ENCODE data around the gene TMEM170A.

The TMEM170A gene

DNA sequence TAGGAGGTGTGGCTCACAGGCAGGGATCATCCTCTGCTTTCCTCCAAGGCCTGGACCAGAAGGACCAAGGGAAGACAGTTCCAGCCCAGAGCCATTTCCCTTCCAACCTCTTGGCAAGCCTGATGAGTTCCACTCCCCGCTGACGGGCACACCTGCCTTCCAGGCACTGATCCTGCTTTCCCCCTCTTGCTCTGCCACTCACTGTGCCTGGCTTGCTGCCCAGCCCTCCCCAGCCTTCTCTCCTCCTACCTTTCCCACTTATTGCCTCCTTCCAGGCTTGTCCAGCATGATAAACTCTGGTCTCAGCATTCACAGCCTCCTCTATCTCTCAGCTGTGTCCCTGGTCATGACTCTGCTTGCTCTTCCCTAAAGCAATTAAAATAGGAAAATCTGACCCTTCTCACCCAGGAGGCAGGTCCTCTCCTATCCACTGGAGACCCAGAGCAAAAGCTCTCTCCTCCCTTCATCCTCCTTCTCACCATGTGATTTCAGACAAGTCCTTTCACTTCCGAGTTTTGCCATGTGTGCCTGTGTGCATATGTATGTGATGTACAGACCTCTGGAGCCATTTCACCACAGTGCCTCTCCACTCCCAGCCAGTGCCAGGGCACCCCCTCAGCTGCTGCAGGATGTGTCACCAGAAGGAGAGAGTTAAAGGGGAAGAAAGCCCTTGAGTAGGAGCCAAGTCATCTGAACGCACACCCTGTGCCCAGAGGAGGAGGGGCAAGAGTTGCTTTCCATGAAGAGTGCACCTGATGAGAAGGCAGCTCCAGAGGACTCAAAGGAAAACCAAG lies 13.4 kb upstream of the TMEM170A start:
- Histone ChIP-seq H3K9me3 (no peaks in the 10 kb centered on the region), H3K36me3 (no peaks in the 10 kb centered on the region), H3K27ac (no peak overlapping the region), H3K4me3 (no peak overlapping the region), H3K4me1 (no peaks in the 10 kb centered on the region), H3K27me3 (no peaks in the 10 kb centered on the region)
- no peak for DNase-seq
- intact Hi-C loops (cut with DNase I; ENCODE audit: low total_unique reads): loop anchor here (5.0 kb wide), 1 partner anchor 284 kb away; no protein-coding TSS in a partner anchor
- TF ChIP-seq CTCF (IDR thresholded peaks at IDR 0.05): no peak

GRCh38 chr16:75476817-75477216 lies 12.3 kb upstream of the TMEM170A start:
- intact Hi-C loops (cut with DNase I; ENCODE audit: low total_unique reads): loop anchor here (5.0 kb wide), 1 partner anchor 285 kb away; no protein-coding TSS in a partner anchor
- TF ChIP-seq CTCF (IDR thresholded peaks at IDR 0.05): no peak
- H3K27me3 ChIP-seq: no peaks in the 10 kb centered on the region
- no peak for DNase-seq
- no peaks in the 10 kb centered on the region for H3K4me1 ChIP-seq
- H3K4me3 ChIP-seq: no peak overlapping the region
- H3K27ac ChIP-seq: no peak overlapping the region
- H3K9me3 ChIP-seq: no peaks in the 10 kb centered on the region
- no peaks in the 10 kb centered on the region for H3K36me3 ChIP-seq

GRCh38 chr16:75475420-75475847 lies 10.9 kb upstream of the TMEM170A start:
- no peak for DNase-seq
- Histone ChIP-seq H3K4me1 (no peaks in the 10 kb centered on the region), H3K9me3 (no peaks in the 10 kb centered on the region), H3K27me3 (no peaks in the 10 kb centered on the region), H3K36me3 (no peaks in the 10 kb centered on the region), H3K4me3 (no peak overlapping the region), H3K27ac (no peak overlapping the region)
- no peak for TF ChIP-seq CTCF (IDR thresholded peaks at IDR 0.05)
- intact Hi-C loops (cut with DNase I; ENCODE audit: low total_unique reads): loop anchor here (5.0 kb wide), 1 partner anchor 287 kb away; no protein-coding TSS in a partner anchor

- intact Hi-C loops (cut with DNase I; ENCODE audit: low total_unique reads): loop anchor here (5.0 kb wide), 2 partner anchors 44 to 149 kb away; partner anchors contain the start of gene ADAT1
- Histone ChIP-seq H3K4me3 (no peak overlapping the region), H3K4me1 (no peaks in the 10 kb centered on the region), H3K27me3 (no peaks in the 10 kb centered on the region), H3K27ac (no peak overlapping the region), H3K36me3 (no peaks in the 10 kb centered on the region), H3K9me3 (no peaks in the 10 kb centered on the region)
- TF ChIP-seq CTCF (IDR thresholded peaks at IDR 0.05): no peak
- no peak for DNase-seq
These were observed 8.7 kb upstream of the TMEM170A start for GRCh38 chr16:75472908-75473877.

DNA sequence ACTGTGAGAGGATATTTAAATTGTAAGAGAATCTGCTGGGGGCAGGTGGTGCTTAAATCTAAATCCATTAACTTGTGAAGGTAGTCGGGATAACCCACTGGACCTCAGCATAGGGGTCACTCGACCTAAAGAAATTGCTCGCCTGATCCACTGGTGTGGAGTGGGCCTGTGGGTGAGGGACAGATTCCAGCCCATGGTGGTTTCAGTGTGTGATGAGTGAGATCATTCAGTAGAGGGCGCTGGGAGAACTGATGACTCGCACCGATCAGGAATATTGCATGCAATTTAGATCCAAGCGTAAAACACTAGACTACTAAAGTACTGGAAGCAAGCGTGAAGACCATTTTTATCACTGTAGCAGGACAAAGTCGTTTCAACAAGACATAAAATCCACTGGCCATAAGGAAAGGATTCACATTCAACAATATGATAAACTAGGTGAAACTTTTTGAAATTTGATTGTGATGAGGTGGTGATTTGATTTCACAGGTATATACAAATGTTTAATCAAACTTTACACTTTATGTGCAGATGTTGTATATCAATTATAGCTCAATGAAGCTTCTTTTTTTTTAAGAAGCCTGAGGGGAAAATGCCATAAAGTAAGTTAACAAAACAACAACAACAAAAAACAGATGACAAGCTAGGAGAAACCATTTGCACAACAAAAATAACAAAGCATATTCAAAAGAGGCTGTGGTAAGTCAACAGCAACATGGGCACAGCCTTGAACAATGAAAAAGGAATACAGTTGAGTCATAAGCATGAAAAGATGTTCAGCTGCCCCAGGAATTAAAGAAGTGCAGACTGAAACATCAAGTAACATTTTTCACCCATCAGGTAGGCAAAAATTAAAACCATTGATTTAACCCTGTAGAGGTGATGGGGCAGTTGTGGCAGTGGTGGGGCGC lies 7.5 kb upstream of the TMEM170A start:
- H3K27me3 ChIP-seq: no peaks in the 10 kb centered on the region
- no peaks in the 10 kb centered on the region for H3K9me3 ChIP-seq
- no peak overlapping the region for H3K4me3 ChIP-seq
- TF ChIP-seq CTCF (IDR thresholded peaks at IDR 0.05): peak; percentile 73 to 87
- intact Hi-C loops (cut with DNase I; ENCODE audit: low total_unique reads): loop anchor here (5.0 kb wide), 2 partner anchors 45 to 150 kb away; partner anchors contain the start of gene ADAT1
- DNase-seq: peak; percentile 57 to 73
- no peaks in the 10 kb centered on the region for H3K36me3 ChIP-seq
- no peaks in the 10 kb centered on the region for H3K4me1 ChIP-seq
- H3K27ac ChIP-seq: no peak overlapping the region
